GM21737 (cell line): Measurements from ENCODE around the gene H3-3A.
A peak's percentile ranks its signal among the peaks of the same experiment; 100 is the strongest.

Source experiments
- ATAC-seq: cut with Tn5 transposase; IDR thresholded peaks from one replicate; pipeline ENCODE4 v1.9.1; 2021; ENCODE audit warnings: mild to moderate bottlenecking, moderate library complexity; ENCODE audit not compliant: unreplicated experiment

H3-3A gene

GRCh38 chr1:226052061-226052460 lies 10.5 kb upstream of the H3-3A start:
- ATAC-seq, result no peak

DNA sequence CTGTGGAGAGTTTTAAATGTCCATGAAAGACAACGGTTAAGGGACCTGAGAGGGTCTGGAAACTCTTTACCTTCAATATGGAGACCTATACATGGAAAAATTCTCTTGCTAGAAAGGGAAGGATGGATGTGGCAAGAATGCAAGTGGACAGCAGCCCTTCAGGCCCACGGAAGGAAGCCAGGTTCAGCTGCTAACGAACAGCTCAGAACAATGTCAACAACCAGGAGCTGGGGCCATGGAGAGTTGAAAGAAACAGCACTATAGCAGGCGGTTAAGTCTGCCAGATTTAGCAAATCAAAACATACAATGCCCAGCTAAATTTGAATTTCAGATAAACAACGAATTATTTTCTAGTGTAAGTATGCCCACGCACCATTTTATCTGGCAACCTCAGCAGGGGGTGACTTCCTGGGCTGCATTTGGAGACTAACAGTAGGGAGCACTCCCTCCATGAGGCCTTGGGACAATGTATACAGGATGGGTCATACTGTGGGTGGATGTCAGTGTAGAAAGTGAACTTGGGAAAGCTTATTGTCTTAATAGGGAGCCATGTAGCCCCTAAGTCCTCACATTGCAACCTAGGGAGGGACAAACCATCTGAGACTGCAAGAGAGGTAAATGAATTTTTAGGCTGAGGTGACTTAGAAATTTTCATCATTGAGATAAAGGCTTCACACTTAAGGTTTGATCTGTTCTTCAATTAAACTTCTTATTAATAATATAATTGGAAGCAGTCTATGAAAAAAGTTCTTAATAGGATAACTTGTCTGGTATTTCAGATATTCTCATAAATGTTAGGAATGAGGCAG lies 7.8 kb upstream of the H3-3A start:
- no peak for ATAC-seq

DNA sequence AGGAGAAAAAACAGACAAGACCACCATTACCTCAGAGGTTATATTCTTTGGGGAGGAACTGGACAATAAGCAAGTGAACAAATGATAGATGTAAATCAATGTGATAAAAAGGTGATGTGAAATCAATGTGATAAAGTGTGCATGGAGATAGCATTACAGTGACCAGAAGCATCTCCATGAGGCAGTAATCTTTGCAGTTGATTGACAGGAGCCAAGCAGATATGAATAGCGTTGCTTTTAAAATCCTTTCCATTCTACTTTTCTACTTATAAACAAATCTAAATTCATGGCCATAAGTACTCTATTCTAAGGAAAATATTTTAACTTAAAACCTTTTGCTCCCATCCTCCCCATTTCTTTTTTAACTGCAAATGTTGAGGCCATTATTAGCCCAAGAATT lies 2.8 kb upstream of the H3-3A start:
- no peak for ATAC-seq

GRCh38 chr1:226060427-226060826 lies 2.1 kb upstream of the H3-3A start:
- ATAC-seq, result no peak

DNA sequence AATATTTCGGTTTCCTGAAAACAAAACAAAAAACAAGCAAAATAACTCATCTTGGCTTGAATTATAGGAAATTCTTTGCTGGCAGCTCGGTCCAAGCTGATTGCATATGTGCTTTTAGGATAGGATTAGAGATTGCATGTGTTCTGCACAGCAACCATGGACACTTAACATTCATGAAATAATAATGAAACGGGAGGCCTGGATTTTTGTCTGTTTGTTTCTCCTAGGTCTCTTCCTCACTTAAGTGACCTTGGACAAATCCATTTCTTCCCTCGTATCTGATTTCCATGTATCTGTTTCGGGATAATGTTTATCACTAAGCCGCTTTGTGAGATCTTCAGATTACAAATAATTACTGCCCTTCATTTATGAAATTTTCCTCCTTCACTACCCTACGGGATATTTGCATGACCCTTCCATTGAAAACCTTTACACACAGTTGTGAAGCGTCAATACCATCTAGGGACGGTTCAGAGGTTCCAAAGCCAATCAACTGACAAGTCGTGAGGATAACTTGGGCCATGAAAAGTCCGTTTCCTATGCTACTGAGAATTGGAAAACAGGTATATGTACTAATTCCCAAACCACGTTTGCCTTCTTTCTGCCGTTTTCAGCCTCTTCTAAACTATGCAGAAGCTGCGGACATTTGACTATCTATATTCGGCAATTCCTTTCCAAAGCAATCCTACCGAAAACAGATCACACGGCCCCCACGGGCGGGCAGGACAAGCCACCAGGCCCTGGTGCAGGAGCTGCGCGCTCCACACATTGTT lies 1.3 kb upstream of the H3-3A start:
- ATAC-seq, result no peak

DNA sequence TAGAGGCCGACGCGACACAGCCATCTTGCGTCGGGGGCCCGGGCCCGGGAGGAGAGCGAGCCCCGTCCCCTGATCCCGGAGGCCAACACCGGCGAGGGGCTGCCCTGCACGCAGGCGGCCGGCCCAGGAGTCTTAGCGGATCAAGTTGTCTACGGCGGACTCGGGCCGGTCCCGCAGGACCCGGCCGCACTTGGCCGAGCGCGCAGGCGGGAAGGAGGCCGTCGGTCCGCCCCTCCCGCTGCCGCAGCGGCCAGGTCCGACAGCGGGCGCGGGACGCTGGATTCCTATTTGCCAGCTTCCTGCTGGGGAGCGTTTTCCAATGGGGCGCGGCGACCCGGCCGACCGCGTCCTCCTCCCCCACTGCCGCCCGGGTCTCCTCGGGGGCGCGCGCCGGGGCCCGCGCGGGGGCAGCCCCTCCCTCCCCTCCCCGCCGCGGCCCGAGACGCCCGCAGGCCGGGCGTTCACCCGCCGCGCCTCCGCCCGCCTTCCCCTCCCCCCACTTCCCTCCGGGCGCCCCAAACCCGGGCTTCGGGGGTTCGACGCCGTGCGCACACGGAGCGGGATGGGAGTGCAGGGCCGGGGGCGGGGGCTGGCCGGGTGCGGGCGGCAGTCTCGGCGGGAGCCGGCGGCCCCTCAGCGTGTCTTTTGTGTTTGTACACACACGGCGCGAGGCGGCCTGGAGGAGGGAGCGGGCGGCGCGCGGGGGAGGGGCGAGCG lies 517 bp upstream of the H3-3A start:
- peak; percentile 41 for ATAC-seq

GRCh38 chr1:226063224-226063976 lies 884 bp downstream of the H3-3A start:
- peak; percentile 9 for ATAC-seq

- ATAC-seq, result no peak
These were observed 1.7 kb downstream of the H3-3A start for GRCh38 chr1:226063977-226064815.

- no peak for ATAC-seq
These were observed 2.3 kb downstream of the H3-3A start for GRCh38 chr1:226064816-226065248.

GRCh38 chr1:226066415-226067078 lies 4.0 kb downstream of the H3-3A start:
- no peak for ATAC-seq

DNA sequence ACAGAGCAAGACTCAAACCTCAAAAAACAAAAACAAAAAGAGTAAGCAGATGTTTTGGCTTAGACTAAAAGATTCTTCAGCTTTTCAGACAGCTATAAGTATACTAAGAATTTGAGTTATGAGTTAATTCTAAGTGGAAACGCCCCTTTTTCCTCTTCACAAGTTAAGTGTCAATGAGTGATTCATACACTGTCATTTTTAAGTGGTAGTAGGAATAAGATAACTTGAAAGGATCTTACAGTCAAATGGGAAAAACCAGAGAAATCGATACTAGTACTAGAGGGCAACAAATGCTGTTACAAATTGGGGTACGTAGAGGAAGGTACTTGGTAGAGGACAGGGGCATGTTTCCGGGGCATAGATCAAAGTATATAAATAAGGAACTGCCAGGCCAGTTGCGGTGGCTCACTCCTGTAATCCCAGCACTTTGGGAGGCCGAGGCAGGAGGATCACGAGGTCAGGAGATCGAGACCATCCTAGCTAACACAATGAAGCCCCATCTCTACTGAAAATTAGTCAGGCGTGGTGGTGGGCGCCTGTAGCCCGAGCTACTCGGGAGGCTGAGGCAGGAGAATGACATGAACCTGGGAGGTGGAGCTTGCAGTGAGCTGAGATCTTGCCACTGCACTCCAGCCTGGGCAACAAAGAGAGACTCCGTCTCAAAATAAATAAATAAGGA lies 7.4 kb downstream of the H3-3A start:
- ATAC-seq, result no peak

DNA sequence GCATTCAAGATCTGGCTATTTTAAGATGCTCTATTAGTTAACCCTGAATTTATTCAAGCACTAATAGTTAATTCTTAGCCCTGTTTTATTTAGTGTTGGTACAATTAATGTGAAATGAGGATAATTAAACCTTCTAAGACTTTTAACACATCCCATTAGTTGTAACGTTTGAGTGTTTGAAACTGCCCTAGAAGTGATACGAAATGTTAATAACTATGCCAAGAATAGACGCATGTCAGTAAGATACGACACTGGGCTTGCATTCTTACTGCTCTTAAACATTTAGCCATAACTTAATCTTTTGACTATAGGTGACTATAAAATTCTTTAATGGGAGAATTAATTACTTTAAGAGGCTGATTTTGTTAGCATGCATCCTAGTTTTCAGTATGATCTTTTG lies 9.8 kb downstream of the H3-3A start:
- ATAC-seq, result no peak

GRCh38 chr1:226073184-226073950 lies 10.9 kb downstream of the H3-3A start:
- no peak for ATAC-seq

DNA sequence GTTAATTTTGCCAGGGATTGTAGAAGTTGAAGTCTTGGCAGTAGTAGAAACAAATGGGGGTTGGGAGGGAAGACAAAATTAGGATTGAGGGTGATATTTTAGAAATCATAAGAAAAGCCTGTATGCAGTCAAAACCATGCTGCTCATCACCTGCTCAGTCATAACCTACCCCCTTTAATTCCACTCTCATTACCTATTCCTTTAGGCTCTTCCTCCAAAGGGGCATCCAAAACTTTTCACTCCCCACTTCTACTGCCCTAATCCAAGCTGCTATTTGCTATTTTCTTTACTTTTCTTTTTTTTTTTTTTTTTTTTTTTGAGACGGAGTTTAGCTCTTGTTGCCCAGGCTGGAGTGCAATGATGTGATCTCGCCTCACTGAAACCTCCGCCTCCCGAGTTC lies 11.5 kb downstream of the H3-3A start:
- ATAC-seq, result no peak

GRCh38 chr1:226076378-226076777 lies 13.9 kb downstream of the H3-3A start:
- ATAC-seq, result no peak

DNA sequence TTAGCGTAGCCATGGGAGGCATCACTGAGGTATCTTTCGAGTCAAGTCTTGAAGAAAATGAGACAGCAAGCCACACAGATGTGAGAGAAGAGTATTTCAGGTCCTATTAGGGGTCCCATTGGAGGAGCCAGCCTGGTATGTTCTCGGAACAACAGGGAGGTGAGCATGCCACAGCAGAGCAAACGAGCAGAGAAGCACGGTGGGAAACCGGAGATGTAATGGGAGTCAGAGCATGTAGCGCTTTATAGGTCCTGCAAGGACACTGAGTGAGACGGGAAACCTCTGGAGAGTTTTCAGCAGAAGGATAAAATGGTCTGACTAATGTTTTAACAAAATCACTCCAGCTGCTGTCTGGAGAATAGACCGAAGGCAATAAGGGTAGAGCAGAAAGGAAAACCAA lies 15.9 kb downstream of the H3-3A start:
- no peak for ATAC-seq

DNA sequence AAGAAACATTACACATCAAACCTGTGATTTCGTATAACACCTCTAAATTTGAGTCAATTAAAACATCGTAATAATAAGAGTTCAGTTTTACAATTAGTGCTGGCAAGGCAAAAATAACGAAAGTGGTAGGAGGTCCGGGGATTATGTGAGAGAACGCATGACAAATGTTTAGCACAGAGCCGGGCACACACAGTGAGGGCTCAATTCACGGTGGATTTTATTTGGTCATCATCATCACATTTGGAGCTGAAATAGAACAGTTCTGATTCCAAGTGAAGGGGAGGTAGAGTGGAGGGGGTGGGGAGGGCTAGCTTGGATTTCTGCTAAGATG lies 20.0 kb downstream of the H3-3A start:
- ATAC-seq, result no peak

DNA sequence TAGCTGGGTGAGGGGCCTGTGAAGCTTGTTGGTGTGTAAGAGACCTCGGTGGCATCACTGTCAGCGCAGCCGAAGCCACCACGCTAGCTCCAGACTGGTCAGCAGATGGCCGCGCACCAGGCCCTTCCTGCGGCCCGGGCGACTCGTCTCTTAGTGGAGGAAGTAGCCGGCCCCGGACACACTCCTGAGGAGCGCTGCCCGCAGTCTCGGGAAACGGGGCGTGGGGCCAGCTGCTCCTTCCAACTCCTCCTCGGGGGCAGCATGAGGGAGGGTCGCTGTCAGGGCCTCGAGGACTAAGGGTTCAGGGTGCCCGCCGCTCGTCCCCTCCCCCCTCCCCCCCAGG lies 20.4 kb downstream of the H3-3A start:
- peak; percentile 17 for ATAC-seq
